Astrocyte (in vitro differentiated cells and primary cell): Measurements from ENCODE around the gene ATP2C1. TPM values are rescaled to one million over a fixed set of nuclear protein-coding genes. Genes with fewer than 3 reads are reported as not detected.

Experiments
- DNase-seq: peaks from one replicate; pipeline ENCODE4 v3.0.0-alpha.2; 2010; ENCODE audit warnings: low read depth
- FAIRE-seq: peaks from 2 replicates; lab custom pipeline; 2011; peaks lifted over from hg19 to GRCh38; lab: Jason Lieb, UNC
- H2AFZ ChIP-seq: 2 replicates; pipeline ENCODE4 v1.6.0; 2012; ENCODE audit warnings: low read depth, low read length, inconsistent platforms
- H3K27ac ChIP-seq: 2 replicates; pipeline ENCODE4 v1.5.1; 2011; ENCODE audit warnings: low read depth, low read length, inconsistent platforms
- H3K27me3 ChIP-seq: 2 replicates; pipeline ENCODE4 v1.6.0; 2011; ENCODE audit warnings: low read length, inconsistent platforms; ENCODE audit not compliant: insufficient read depth
- H3K36me3 ChIP-seq: 2 replicates; pipeline ENCODE4 v1.5.1; 2011; ENCODE audit warnings: low read length, inconsistent platforms; ENCODE audit not compliant: insufficient read depth
- H3K4me1 ChIP-seq: 2 replicates; pipeline ENCODE4 v1.5.1; 2011; ENCODE audit warnings: low read length, inconsistent platforms; ENCODE audit not compliant: insufficient read depth
- H3K4me2 ChIP-seq: 2 replicates; pipeline ENCODE4 v1.6.0; 2012; ENCODE audit warnings: low read length, inconsistent platforms
- H3K4me3 ChIP-seq: 2 replicates; pipeline ENCODE4 v1.5.1; 2011; ENCODE audit warnings: low read depth, mild to moderate bottlenecking, low read length, inconsistent platforms; ENCODE audit not compliant: insufficient read depth
- H3K79me2 ChIP-seq: 2 replicates; pipeline ENCODE4 v1.6.0; 2012; ENCODE audit warnings: mild to moderate bottlenecking, low read length, inconsistent platforms; ENCODE audit not compliant: insufficient read depth
- H3K9ac ChIP-seq: 2 replicates; pipeline ENCODE4 v1.6.0; 2012; ENCODE audit warnings: mild to moderate bottlenecking, low read length, inconsistent platforms
- H3K9me3 ChIP-seq: 2 replicates; pipeline ENCODE4 v1.5.1; 2012; ENCODE audit warnings: low read depth, mild to moderate bottlenecking, low read length, inconsistent platforms; ENCODE audit not compliant: insufficient read depth
- H4K20me1 ChIP-seq: 2 replicates; pipeline ENCODE4 v1.6.0; 2012; ENCODE audit warnings: low read length, inconsistent platforms; ENCODE audit not compliant: insufficient read depth
- H3K27ac Mint-ChIP-seq: one replicate; pipeline ENCODE4 v1.8.0; 2021; ENCODE audit warnings: mild to moderate bottlenecking, mixed read lengths; ENCODE audit not compliant: unreplicated experiment
- H3K27me3 Mint-ChIP-seq: one replicate; pipeline ENCODE4 v1.8.0; 2021; ENCODE audit warnings: low read depth, mixed read lengths; ENCODE audit not compliant: unreplicated experiment
- H3K36me3 Mint-ChIP-seq: one replicate; pipeline ENCODE4 v1.8.0; 2021; ENCODE audit warnings: low read depth, mixed read lengths; ENCODE audit not compliant: unreplicated experiment
- H3K4me1 Mint-ChIP-seq: one replicate; pipeline ENCODE4 v1.8.0; 2021; ENCODE audit warnings: low read depth, mixed read lengths; ENCODE audit not compliant: unreplicated experiment
- H3K4me3 Mint-ChIP-seq: one replicate; pipeline ENCODE4 v1.8.0; 2021; ENCODE audit warnings: mild to moderate bottlenecking, moderate library complexity, mixed read lengths; ENCODE audit not compliant: unreplicated experiment
- H3K9me3 Mint-ChIP-seq: one replicate; pipeline ENCODE4 v1.8.0; 2021; ENCODE audit warnings: mild to moderate bottlenecking, mixed read lengths; ENCODE audit not compliant: unreplicated experiment
- CTCF ChIP-seq: IDR thresholded peaks from 2 replicates; pipeline ENCODE4 v1.5.1; 2011; ENCODE audit warnings: low read depth, mild to moderate bottlenecking, inconsistent platforms, low read length, moderate library complexity; ENCODE audit not compliant: insufficient read depth
- EZH2 ChIP-seq: IDR thresholded peaks from 2 replicates; pipeline ENCODE4 v1.6.1; 2012; ENCODE audit warnings: mild to moderate bottlenecking, low read length, inconsistent platforms; ENCODE audit not compliant: insufficient read depth
- total RNA-seq: library from RNA; stranded (reverse); gene quantifications from 2 replicates; pipeline ENCODE4 v1.2.1, GENCODE V29; 2021

Gene ATP2C1
- total RNA-seq, 1 donor from 2014 or later: 132 TPM

DNA sequence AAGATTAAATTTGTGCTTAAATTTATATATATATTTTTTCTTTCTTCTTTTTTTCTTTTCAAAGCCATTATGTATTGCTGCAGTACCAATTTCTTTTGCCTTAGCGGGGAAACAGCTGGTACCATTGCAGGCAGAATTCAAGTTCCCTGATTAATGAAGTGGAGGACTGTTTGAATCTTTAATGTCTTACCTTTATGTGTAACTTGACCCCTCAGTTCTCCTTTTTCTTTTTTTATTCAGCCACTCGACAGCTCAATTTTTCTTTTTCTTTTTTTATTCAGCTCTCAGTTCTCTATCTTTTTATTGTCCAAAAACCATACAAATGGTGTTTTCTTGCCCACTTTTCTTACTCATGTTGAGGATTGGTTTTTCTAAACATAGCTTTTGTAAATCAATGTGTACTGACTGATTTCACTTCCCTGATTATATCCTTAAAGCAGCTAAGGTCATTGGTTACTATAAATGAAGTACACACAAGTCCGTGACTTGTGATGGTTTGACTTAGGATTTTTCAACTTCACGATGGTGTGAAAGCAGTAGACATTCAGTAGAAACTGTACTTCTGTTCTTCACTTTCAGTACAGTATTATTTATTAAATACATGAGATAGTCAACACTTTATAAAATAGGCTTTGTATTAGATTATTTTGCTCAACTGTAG is 22.8 kb downstream of the ATP2C1 start:
- Mint-ChIP-seq H3K4me3 (no peak overlapping the region), H3K4me1 (peaks cover 6% of the 10 kb centered on the region), H3K36me3 (peaks cover 9% of the 10 kb centered on the region), H3K27ac (no peak overlapping the region), H3K27me3 (no peaks in the 10 kb centered on the region), H3K9me3 (peaks cover 2% of the 10 kb centered on the region)
- no peaks in the 10 kb centered on the region for H3K27me3 ChIP-seq
- no peaks in the 10 kb centered on the region for H3K36me3 ChIP-seq
- H3K9ac ChIP-seq: no peak overlapping the region
- no peaks in the 10 kb centered on the region for H3K9me3 ChIP-seq
- no peak overlapping the region for H3K27ac ChIP-seq
- H3K79me2 ChIP-seq: peaks cover 82% of the 10 kb centered on the region
- H2AFZ ChIP-seq: no peak overlapping the region
- no peak overlapping the region for H3K4me3 ChIP-seq
- peaks cover 53% of the 10 kb centered on the region for H4K20me1 ChIP-seq
- no peak overlapping the region for H3K4me2 ChIP-seq
- H3K4me1 ChIP-seq: peaks cover 3% of the 10 kb centered on the region
- peak; percentile 74 for FAIRE-seq
- no peak for DNase-seq
- TF ChIP-seq EZH2: no peak
- no peak for TF ChIP-seq CTCF

- H3K36me3 Mint-ChIP-seq: peaks cover 9% of the 10 kb centered on the region
- H3K27me3 ChIP-seq: no peaks in the 10 kb centered on the region
- no peak overlapping the region for H3K27ac Mint-ChIP-seq
- TF ChIP-seq CTCF (no peak), EZH2 (no peak)
- no peak for DNase-seq
- H3K79me2 ChIP-seq: peaks cover 96% of the 10 kb centered on the region
- no peaks in the 10 kb centered on the region for H3K9me3 ChIP-seq
- H4K20me1 ChIP-seq: peaks cover 65% of the 10 kb centered on the region
- H3K27me3 Mint-ChIP-seq: no peaks in the 10 kb centered on the region
- no peak overlapping the region for H3K27ac ChIP-seq
- H2AFZ ChIP-seq: no peak overlapping the region
- H3K4me3 ChIP-seq: no peak overlapping the region
- no peak overlapping the region for H3K9ac ChIP-seq
- peaks cover 3% of the 10 kb centered on the region for H3K4me1 ChIP-seq
- H3K36me3 ChIP-seq: no peaks in the 10 kb centered on the region
- H3K4me3 Mint-ChIP-seq: no peak overlapping the region
- peaks cover 6% of the 10 kb centered on the region for H3K4me1 Mint-ChIP-seq
- FAIRE-seq: no peak
- peaks cover 2% of the 10 kb centered on the region for H3K9me3 Mint-ChIP-seq
- no peak overlapping the region for H3K4me2 ChIP-seq
These were observed 24.4 kb downstream of the ATP2C1 start for GRCh38 chr3:130918328-130918727.

- H3K4me1 ChIP-seq: peaks cover 23% of the 10 kb centered on the region
- TF ChIP-seq CTCF (no peak), EZH2 (no peak)
- H3K9me3 Mint-ChIP-seq: peaks cover 4% of the 10 kb centered on the region
- no peak for DNase-seq
- H3K36me3 ChIP-seq: no peaks in the 10 kb centered on the region
- H3K36me3 Mint-ChIP-seq: peaks cover 9% of the 10 kb centered on the region
- H3K4me3 Mint-ChIP-seq: no peak overlapping the region
- H3K9me3 ChIP-seq: no peaks in the 10 kb centered on the region
- H3K4me2 ChIP-seq: peak overlapping the region; percentile 47
- no peak overlapping the region for H3K4me3 ChIP-seq
- H3K27ac ChIP-seq: peak overlapping the region; percentile 73
- no peaks in the 10 kb centered on the region for H3K27me3 ChIP-seq
- no peak overlapping the region for H3K9ac ChIP-seq
- peaks cover 41% of the 10 kb centered on the region for H3K4me1 Mint-ChIP-seq
- FAIRE-seq: no peak
- no peak overlapping the region for H3K27ac Mint-ChIP-seq
- H4K20me1 ChIP-seq: peaks cover 25% of the 10 kb centered on the region
- peaks cover 97% of the 10 kb centered on the region for H3K79me2 ChIP-seq
- H3K27me3 Mint-ChIP-seq: no peaks in the 10 kb centered on the region
- H2AFZ ChIP-seq: no peak overlapping the region
These were observed 31.7 kb downstream of the ATP2C1 start for GRCh38 chr3:130925628-130926027.
